CD4-positive, CD25-positive, alpha-beta regulatory T cell (primary cell): ENCODE results near the gene SULT1C2. TPM values are rescaled to one million over a fixed set of nuclear protein-coding genes. Genes with fewer than 3 reads are reported as not detected.

ENCODE experiments used
- ATAC-seq, 2 donors: fragments of 150-1000 bp; cut with Tn5 transposase; one replicate each; pipeline ENCODE4 v1.10.0; 2021; ENCODE audit warnings: low read depth in 2 of 2, moderate number of reproducible peaks in 2 of 2, moderate library complexity in 1 of 2
- DNase-seq, 3 donors: peaks; one replicate each; pipeline versions ENCODE4 v3.0.0 to v3.0.0-alpha.2; 2012 to 2022; ENCODE audit warnings: mixed read lengths in 1 of 3
- H3K27ac ChIP-seq: one replicate; pipeline ENCODE4 v1.7.0; 2013; ENCODE audit warnings: mild to moderate bottlenecking, low read length; ENCODE audit not compliant: insufficient read depth, poor library complexity, severe bottlenecking
- H3K27me3 ChIP-seq: one replicate; pipeline ENCODE4 v1.7.0; 2013; ENCODE audit warnings: low read length; ENCODE audit not compliant: control insufficient read depth, insufficient read depth
- H3K36me3 ChIP-seq: one replicate; pipeline ENCODE4 v1.7.0; 2013; ENCODE audit warnings: mild to moderate bottlenecking, low read length, moderate library complexity; ENCODE audit not compliant: control insufficient read depth, insufficient read depth
- H3K4me1 ChIP-seq: 2 replicates; pipeline ENCODE4 v1.7.0; 2013; ENCODE audit warnings: mild to moderate bottlenecking, low read length; ENCODE audit not compliant: insufficient read depth, control insufficient read depth, poor library complexity, severe bottlenecking
- H3K4me3 ChIP-seq: one replicate; pipeline ENCODE4 v1.7.0; 2013; ENCODE audit warnings: low read depth, mild to moderate bottlenecking, low read length, moderate library complexity
- H3K9me3 ChIP-seq, 2 experiments: 1 replicate in 1 of 2; 2 replicates in 1 of 2; pipeline ENCODE4 v1.7.0; 2013; ENCODE audit warnings: low read length in 2 of 2, mild to moderate bottlenecking in 1 of 2, moderate library complexity in 1 of 2; ENCODE audit not compliant: control insufficient read depth in 2 of 2
- H3K27ac Mint-ChIP-seq, 3 donors: one replicate each; pipeline ENCODE4 v1.8.0; 2020 to 2022; ENCODE audit warnings: mild to moderate bottlenecking in 3 of 3, mixed read lengths in 3 of 3, moderate library complexity in 2 of 3
- H3K27me3 Mint-ChIP-seq: one replicate; pipeline ENCODE4 v1.8.0; 2022; ENCODE audit warnings: mild to moderate bottlenecking, mixed read lengths
- H3K36me3 Mint-ChIP-seq: one replicate; pipeline ENCODE4 v1.8.0; 2020; ENCODE audit warnings: mixed read lengths
- H3K4me1 Mint-ChIP-seq, 4 donors: one replicate each; pipeline ENCODE4 v1.8.0; 2020 to 2022; ENCODE audit warnings: mixed read lengths in 4 of 4, mild to moderate bottlenecking in 1 of 4
- H3K4me3 Mint-ChIP-seq, 4 donors: one replicate each; pipeline ENCODE4 v1.8.0; 2020 to 2022; ENCODE audit warnings: mild to moderate bottlenecking in 4 of 4, mixed read lengths in 4 of 4, moderate library complexity in 3 of 4
- H3K9me3 Mint-ChIP-seq, 7 donors: one replicate each; pipeline ENCODE4 v1.8.0; 2020 to 2022; ENCODE audit warnings: mixed read lengths in 7 of 7, mild to moderate bottlenecking in 3 of 7, moderate library complexity in 2 of 7
- polyA plus RNA-seq, 4 donors: library from polyadenylated mRNA; unstranded; fragments of 300-500 nt; fragmentation: Illumina TruSeq; gene quantifications; one replicate each; pipeline ENCODE4 v1.2.3, GENCODE V29; 2021
- total RNA-seq: library from RNA; stranded (reverse); gene quantifications from one replicate; pipeline ENCODE4 v1.2.3, GENCODE V29; 2022

SULT1C2 gene
- total RNA-seq (not detected), polyA plus RNA-seq (not detected)

DNA sequence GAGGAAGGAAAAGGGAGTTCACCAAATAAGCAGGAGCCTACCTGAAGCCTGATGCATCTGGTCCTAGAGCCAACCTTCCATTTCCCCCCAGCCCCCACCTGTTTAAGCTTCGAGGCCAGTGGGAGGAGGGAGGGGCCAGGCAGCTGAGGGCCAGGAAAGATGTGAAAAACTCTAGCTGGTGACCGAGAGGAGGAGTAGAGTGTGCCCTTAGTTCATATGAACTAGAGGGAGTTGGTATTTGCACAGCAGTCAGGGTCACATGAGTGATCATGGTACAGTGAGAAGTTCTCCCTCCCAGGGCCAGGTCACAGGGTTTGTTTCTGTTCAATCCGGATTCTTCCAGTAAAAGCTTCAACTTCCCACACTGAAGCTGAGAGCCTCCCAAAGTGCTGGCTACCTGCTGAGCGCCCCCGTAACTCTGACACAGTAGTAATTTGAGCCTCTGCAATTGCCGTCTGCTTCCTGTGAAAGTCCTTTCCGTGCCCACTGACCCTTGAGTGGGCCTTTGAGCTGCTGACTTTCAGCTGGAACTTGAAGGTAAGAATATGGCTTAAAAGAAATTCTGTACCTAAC, at the start of gene SULT1C2:
Gene SULT1C2, plus strand, starts transcription at position 362 of the 573 bp plus-strand sequence. CDS start 4,773 bp downstream, outside the sequence.
- H3K4me3 Mint-ChIP-seq = no peak within 1 kb of the TSS
- Histone ChIP-seq H3K36me3 (no peaks in the 10 kb centered on the region), H3K9me3 (no peaks in the 10 kb centered on the region), H3K4me1 (no peaks in the 10 kb centered on the region), H3K27ac (no peak within 1 kb of the TSS), H3K27me3 (no peaks in the 10 kb centered on the region), H3K4me3 (no peak within 1 kb of the TSS)
- H3K4me1 Mint-ChIP-seq = no peaks in the 10 kb centered on the region
- H3K27me3 Mint-ChIP-seq = no peaks in the 10 kb centered on the region
- H3K27ac Mint-ChIP-seq = no peak within 1 kb of the TSS
- ATAC-seq (no peak), DNase-seq (no peak)
- peaks cover 0 to 4% (median 0%) of the 10 kb centered on the region in 7 donors for H3K9me3 Mint-ChIP-seq
- H3K36me3 Mint-ChIP-seq = no peaks in the 10 kb centered on the region

DNA sequence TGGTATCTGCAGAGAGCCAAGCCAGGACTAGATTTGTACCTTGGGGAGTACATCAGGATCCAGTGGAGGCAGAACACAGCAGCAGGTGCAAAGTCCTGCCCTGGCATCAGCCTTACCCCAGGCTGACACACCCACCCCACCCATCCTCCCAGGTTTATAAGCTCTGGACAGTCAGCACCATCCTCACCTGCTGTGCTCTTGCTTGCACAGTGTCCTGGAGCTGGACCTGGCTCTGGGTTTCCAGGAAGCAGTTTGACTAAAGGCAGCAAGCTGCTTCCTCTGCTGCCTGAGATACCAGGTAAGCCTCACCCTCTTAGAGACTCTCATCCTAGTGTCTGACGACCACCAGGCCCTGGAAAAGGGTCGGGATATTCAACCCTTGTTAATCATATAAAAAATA, 48.9 kb upstream of the SULT1C2 start, which contains the start of gene SULT1C3:
Gene SULT1C3, plus strand, starts transcription at position 183 of the 400 bp plus-strand sequence. CDS start 7,227 bp downstream, outside the sequence.
- H3K27ac Mint-ChIP-seq = no peak within 1 kb of the TSS

DNA sequence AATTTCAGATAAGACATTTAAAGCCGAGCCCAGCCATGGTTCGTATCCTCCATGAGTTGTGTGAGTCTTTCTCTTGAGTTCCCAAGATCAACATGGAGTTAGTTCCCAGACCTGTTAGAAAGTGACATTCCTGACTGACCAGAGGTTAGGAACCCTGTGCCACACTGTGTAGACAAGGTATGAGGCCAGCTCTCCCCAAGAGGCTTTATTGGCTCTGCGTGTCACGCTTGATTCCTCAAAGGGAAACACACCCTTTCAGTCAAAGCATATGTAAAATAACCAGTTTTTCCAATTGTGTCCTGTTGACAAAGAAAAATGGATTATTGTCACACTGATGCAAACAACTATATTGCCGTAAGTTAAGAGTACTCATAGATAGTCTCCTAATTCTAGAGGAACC, 47.7 kb upstream of the SULT1C2 start:
- Mint-ChIP-seq H3K27me3 (peaks cover 6% of the 10 kb centered on the region), H3K4me3 (no peak overlapping the region), H3K9me3 (peaks cover 0 to 11% (median 3%) of the 10 kb centered on the region in 7 donors), H3K27ac (no peak overlapping the region), H3K4me1 (no peaks in the 10 kb centered on the region), H3K36me3 (no peaks in the 10 kb centered on the region)
- Histone ChIP-seq H3K4me3 (no peak overlapping the region), H3K4me1 (no peaks in the 10 kb centered on the region), H3K9me3 (peaks cover 5 to 8% of the 10 kb centered on the region in 2 experiments), H3K36me3 (no peaks in the 10 kb centered on the region), H3K27ac (no peak overlapping the region), H3K27me3 (no peaks in the 10 kb centered on the region)
- DNase-seq (no peak), ATAC-seq (no peak)

More for the DNA sequence above, 48.9 kb upstream of the SULT1C2 start, which contains the start of gene SULT1C3:
- peaks cover 6% of the 10 kb centered on the region for H3K27me3 Mint-ChIP-seq
- H3K4me1 Mint-ChIP-seq = no peaks in the 10 kb centered on the region
- DNase-seq (no peak), ATAC-seq (no peak)
- Histone ChIP-seq H3K4me1 (no peaks in the 10 kb centered on the region), H3K27ac (no peak within 1 kb of the TSS), H3K4me3 (no peak within 1 kb of the TSS), H3K9me3 (peaks cover 5 to 8% of the 10 kb centered on the region in 2 experiments), H3K36me3 (no peaks in the 10 kb centered on the region), H3K27me3 (no peaks in the 10 kb centered on the region)
- no peaks in the 10 kb centered on the region for H3K36me3 Mint-ChIP-seq
- H3K9me3 Mint-ChIP-seq = peaks cover 0 to 11% (median 3%) of the 10 kb centered on the region in 7 donors
- no peak within 1 kb of the TSS for H3K4me3 Mint-ChIP-seq

DNA sequence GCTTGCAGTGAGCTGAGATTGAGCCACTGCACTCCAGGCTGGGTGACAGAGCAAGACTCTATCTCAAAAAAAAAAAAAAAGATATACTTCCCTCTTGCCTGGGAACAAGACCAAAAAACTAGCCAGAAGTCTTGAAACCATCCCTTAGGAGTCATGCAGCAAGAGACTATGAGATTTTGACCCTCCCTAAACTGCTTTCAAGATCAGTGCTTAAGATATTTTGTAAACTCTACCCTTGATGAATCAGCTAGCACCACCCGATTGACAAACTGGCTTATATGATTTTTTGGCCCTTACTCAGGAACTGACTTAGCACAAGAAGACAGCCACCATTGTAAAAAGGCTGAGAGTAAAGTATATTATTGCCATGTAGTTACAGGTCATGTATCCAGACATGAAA, 45.1 kb upstream of the SULT1C2 start:
- Histone ChIP-seq H3K27me3 (no peaks in the 10 kb centered on the region), H3K36me3 (no peaks in the 10 kb centered on the region), H3K4me3 (no peak overlapping the region), H3K27ac (no peak overlapping the region), H3K4me1 (no peaks in the 10 kb centered on the region), H3K9me3 (no peaks in the 10 kb centered on the region)
- H3K36me3 Mint-ChIP-seq = no peaks in the 10 kb centered on the region
- H3K27ac Mint-ChIP-seq = no peak overlapping the region
- H3K9me3 Mint-ChIP-seq = peaks cover 0 to 6% (median 0%) of the 10 kb centered on the region in 7 donors
- peaks cover 9% of the 10 kb centered on the region for H3K27me3 Mint-ChIP-seq
- no peak overlapping the region for H3K4me3 Mint-ChIP-seq
- no peaks in the 10 kb centered on the region for H3K4me1 Mint-ChIP-seq
- DNase-seq (no peak), ATAC-seq (no peak)

DNA sequence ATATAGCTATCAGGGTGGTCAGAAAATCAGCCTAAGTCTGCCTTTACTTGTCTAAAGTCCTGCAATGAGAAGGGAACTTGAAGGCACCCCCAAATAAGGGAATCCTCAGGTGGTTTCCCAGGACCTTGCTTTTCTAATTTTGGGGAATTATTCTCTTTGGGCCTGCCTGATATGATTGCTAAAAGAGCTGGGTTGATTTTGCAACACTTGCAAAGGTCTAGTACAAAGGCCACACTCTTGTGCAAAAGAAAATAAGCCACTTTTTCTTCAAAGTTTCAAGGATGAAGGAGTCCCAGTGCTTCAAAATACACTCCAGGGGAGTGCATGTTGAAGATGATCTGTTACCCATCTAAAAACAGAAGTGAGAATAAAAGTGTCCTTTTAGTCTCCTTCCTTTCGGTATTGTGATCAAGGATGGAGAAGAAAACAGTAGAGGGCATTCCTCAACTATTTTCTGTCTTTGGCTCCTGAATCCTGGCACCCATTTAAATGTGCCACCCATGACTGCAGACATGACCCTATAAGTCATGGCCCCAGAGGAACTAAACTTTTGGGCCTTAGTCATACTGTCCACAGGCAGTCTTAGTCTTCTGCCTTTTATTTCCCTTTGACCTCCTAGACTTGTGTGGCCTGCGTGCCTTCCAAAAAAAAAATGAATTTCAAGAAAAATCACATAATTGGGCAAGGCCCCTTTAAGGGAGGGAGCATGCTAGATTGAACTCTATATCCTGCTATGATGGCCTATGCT, 43.9 kb upstream of the SULT1C2 start:
- Mint-ChIP-seq H3K27ac (no peak overlapping the region), H3K36me3 (no peaks in the 10 kb centered on the region)
- H3K4me3 ChIP-seq = no peak overlapping the region

DNA sequence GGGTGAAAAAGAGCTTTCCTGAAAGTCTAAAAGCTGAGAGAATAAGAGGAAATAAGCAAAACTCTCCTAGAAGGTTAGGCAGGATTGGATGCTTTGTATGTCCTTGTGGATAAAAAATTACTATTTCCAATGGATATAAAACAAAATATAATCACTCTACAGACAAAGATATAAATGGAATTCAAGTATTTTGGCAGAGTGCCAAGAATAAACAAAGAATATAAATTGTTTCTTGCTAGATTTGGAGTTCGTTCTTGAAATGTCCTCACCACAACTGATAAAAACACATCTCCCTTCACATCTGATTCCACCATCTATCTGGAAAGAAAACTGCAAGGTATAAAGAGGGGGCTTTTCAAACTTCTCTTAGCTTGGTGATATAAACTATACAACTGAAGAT, 35.6 kb upstream of the SULT1C2 start:
- no peak overlapping the region for H3K4me3 Mint-ChIP-seq
- no peaks in the 10 kb centered on the region for H3K4me1 Mint-ChIP-seq
- Histone ChIP-seq H3K4me3 (no peak overlapping the region), H3K4me1 (no peaks in the 10 kb centered on the region), H3K27ac (no peak overlapping the region), H3K9me3 (no peaks in the 10 kb centered on the region), H3K36me3 (no peaks in the 10 kb centered on the region), H3K27me3 (peaks cover 2% of the 10 kb centered on the region)
- ATAC-seq (no peak), DNase-seq (no peak)
- H3K9me3 Mint-ChIP-seq = peaks cover 0 to 3% (median 0%) of the 10 kb centered on the region in 7 donors
- H3K27me3 Mint-ChIP-seq = peaks cover 4% of the 10 kb centered on the region
- no peak overlapping the region for H3K27ac Mint-ChIP-seq
- no peaks in the 10 kb centered on the region for H3K36me3 Mint-ChIP-seq

More for the DNA sequence above, 43.9 kb upstream of the SULT1C2 start:
- H3K4me1 ChIP-seq = no peaks in the 10 kb centered on the region
- Mint-ChIP-seq H3K9me3 (peaks cover 0 to 6% (median 0%) of the 10 kb centered on the region in 7 donors), H3K4me3 (no peak overlapping the region), H3K27me3 (peaks cover 9% of the 10 kb centered on the region), H3K4me1 (no peaks in the 10 kb centered on the region)
- ATAC-seq (no peak), DNase-seq (no peak)
- H3K27me3 ChIP-seq = no peaks in the 10 kb centered on the region
- no peaks in the 10 kb centered on the region for H3K9me3 ChIP-seq
- H3K36me3 ChIP-seq = no peaks in the 10 kb centered on the region
- H3K27ac ChIP-seq = no peak overlapping the region

DNA sequence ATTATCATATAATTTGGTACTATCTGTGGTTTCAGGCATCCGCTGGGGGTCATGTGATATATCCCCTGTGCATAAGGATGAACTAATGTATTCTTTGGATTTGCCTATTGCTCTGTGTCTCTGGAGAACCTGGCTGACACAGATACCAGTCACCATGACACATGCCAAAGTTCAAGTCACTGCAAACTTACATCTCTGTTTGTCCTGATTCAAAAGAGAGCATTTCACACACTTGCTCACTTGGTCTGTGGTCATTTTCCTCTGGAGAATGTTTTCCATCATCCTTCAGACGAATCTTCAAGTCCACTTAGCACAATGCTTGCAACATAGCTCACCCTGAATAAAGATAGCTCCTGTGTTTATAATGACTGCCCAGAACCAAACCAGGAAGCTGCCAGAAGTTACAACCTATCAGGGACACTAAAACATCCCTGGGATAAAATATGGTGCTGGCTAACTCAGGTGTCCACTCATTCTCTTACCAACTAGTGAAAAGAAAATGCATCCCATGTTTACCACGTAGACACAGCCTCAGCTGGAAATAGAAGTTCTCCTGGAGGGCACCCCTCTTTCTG, 30.9 kb upstream of the SULT1C2 start:
- Histone ChIP-seq H3K4me1 (no peaks in the 10 kb centered on the region), H3K4me3 (no peak overlapping the region), H3K27ac (no peak overlapping the region), H3K27me3 (peaks cover 2% of the 10 kb centered on the region), H3K36me3 (no peaks in the 10 kb centered on the region), H3K9me3 (no peaks in the 10 kb centered on the region)
- no peak overlapping the region for H3K4me3 Mint-ChIP-seq
- H3K27ac Mint-ChIP-seq = no peak overlapping the region
- DNase-seq = no peak
- H3K36me3 Mint-ChIP-seq = no peaks in the 10 kb centered on the region
- H3K9me3 Mint-ChIP-seq = peaks cover 0 to 3% (median 0%) of the 10 kb centered on the region in 7 donors
- ATAC-seq = no peak
- H3K27me3 Mint-ChIP-seq = no peaks in the 10 kb centered on the region
- no peaks in the 10 kb centered on the region for H3K4me1 Mint-ChIP-seq
